Measurements from ENCODE around the gene JAK3. TPM values are rescaled to one million over a fixed set of nuclear protein-coding genes. Genes with fewer than 3 reads are reported as not detected.
"Not testable (repeated sequence)": the region's sequence is repeated elsewhere in the genome, so short reads cannot be mapped to it uniquely, and the experiment has no call there.

The JAK3 gene
- total RNA-seq, 1 donor from 2014 or later = 10.8 TPM

DNA sequence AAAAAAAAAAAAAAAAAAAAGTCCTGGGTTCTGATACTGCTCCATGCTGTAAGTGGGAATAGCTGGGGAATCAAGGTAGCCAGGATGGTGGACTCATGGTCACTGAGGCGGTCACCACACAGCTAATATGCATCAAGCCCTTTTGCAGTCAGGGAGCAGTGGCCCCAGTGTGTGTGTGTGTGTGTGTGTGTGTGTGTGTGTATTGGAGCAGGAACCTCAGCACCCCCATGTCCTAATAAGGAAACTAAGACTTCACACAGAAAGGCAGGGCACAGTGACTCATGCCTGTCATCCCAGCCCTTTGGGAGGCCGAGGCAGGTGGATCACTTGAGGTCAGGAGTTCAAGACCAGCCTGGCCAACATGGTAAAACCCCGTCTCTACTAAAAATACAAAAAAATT lies 40.8 kb downstream of the JAK3 start:
- Histone ChIP-seq H3K4me3 (no peak overlapping the region), H3K4me1 (no peaks in the 10 kb centered on the region), H3K27ac (no peak overlapping the region), H3K27me3 (no peaks in the 10 kb centered on the region), H3K9me3 (no peaks in the 10 kb centered on the region), H3K36me3 (no peaks in the 10 kb centered on the region)
- no peak for DNase-seq (ENCODE audit: extremely low spot score in 2 of 2)
- TF ChIP-seq POLR2AphosphoS5 (IDR thresholded peaks at IDR 0.05; ENCODE audit: insufficient read depth in 1 of 2, low read depth in 1 of 2) (no peak), POLR2A (IDR thresholded peaks at IDR 0.05) (no peak)
- TF ChIP-seq, protein P1, sequence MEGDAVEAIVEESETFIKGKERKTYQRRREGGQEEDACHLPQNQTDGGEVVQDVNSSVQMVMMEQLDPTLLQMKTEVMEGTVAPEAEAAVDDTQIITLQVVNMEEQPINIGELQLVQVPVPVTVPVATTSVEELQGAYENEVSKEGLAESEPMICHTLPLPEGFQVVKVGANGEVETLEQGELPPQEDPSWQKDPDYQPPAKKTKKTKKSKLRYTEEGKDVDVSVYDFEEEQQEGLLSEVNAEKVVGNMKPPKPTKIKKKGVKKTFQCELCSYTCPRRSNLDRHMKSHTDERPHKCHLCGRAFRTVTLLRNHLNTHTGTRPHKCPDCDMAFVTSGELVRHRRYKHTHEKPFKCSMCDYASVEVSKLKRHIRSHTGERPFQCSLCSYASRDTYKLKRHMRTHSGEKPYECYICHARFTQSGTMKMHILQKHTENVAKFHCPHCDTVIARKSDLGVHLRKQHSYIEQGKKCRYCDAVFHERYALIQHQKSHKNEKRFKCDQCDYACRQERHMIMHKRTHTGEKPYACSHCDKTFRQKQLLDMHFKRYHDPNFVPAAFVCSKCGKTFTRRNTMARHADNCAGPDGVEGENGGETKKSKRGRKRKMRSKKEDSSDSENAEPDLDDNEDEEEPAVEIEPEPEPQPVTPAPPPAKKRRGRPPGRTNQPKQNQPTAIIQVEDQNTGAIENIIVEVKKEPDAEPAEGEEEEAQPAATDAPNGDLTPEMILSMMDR (IDR thresholded peaks at IDR 0.05) = no peak
- intact Hi-C loops (cut with DNase I) = no loop called here

DNA sequence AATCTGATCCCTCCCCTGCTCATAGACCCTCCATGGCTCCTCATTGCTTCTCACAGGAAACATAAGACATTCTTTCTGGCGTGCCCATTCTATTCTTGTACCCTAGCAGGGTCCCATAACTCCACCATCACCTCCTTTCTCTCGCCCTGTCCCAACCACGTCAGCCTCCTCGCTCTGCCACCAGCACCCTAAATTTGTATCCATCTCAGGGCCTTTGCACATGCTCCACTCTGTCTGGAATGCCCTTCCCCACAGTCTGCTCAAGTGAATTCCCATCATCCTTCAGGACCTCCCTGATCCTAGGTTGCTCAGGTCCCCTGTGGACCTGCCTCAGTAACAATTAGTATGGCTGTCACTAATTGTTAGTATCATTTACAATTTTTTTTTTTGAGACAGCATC lies 42.4 kb downstream of the JAK3 start:
- H3K27me3 ChIP-seq = no peaks in the 10 kb centered on the region
- intact Hi-C loops (cut with DNase I) = no loop called here
- DNase-seq (ENCODE audit: extremely low spot score in 2 of 2) = no peak
- H3K27ac ChIP-seq = no peak overlapping the region
- TF ChIP-seq, protein P1 (IDR thresholded peaks at IDR 0.05) = no peak
- no peak for TF ChIP-seq POLR2A (IDR thresholded peaks at IDR 0.05)
- TF ChIP-seq POLR2AphosphoS5 (IDR thresholded peaks at IDR 0.05; ENCODE audit: insufficient read depth in 1 of 2, low read depth in 1 of 2) = no peak
- H3K9me3 ChIP-seq = no peaks in the 10 kb centered on the region
- H3K4me1 ChIP-seq = no peaks in the 10 kb centered on the region
- no peaks in the 10 kb centered on the region for H3K36me3 ChIP-seq
- H3K4me3 ChIP-seq = no peak overlapping the region

DNA sequence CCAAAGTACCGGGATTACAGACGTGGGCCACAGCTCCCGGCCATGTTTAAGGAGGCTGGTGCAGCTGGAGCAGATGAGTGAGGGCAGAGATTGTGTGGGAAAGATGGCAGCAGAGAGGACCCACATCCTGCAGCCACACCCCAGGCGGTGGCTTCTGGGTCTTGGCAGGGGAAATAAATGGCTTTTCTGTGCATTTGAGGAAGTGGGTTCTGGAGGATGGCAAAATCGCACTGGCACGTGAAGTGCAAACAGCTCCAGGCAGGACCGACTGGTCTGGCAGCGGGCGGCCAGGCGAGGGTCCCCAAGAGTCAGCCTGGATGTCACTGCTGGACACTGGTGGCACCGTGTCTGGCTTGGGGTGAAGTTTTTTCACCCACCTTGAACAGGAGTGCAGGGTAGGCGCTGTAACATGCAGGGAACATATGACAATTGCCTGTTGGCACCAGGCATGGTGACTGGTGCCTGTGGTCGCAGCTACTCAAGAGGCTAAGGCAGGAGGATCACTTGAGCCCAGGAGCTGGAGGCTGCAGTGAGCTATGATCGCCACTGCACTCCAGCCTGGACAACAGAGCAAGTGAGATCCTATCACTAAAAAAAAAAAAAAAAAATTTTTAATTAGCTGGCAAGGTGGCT lies 44.4 kb downstream of the JAK3 start:
- no peaks in the 10 kb centered on the region for H3K4me1 ChIP-seq
- H3K36me3 ChIP-seq = no peaks in the 10 kb centered on the region
- intact Hi-C loops (cut with DNase I) = no loop called here
- H3K9me3 ChIP-seq = no peaks in the 10 kb centered on the region
- no peak for DNase-seq (ENCODE audit: extremely low spot score in 2 of 2)
- H3K4me3 ChIP-seq = no peak overlapping the region
- no peaks in the 10 kb centered on the region for H3K27me3 ChIP-seq
- TF ChIP-seq, protein P1 (IDR thresholded peaks at IDR 0.05) = no peak
- TF ChIP-seq POLR2AphosphoS5 (IDR thresholded peaks at IDR 0.05; ENCODE audit: insufficient read depth in 1 of 2, low read depth in 1 of 2) (no peak), POLR2A (IDR thresholded peaks at IDR 0.05) (no peak)
- no peak overlapping the region for H3K27ac ChIP-seq

DNA sequence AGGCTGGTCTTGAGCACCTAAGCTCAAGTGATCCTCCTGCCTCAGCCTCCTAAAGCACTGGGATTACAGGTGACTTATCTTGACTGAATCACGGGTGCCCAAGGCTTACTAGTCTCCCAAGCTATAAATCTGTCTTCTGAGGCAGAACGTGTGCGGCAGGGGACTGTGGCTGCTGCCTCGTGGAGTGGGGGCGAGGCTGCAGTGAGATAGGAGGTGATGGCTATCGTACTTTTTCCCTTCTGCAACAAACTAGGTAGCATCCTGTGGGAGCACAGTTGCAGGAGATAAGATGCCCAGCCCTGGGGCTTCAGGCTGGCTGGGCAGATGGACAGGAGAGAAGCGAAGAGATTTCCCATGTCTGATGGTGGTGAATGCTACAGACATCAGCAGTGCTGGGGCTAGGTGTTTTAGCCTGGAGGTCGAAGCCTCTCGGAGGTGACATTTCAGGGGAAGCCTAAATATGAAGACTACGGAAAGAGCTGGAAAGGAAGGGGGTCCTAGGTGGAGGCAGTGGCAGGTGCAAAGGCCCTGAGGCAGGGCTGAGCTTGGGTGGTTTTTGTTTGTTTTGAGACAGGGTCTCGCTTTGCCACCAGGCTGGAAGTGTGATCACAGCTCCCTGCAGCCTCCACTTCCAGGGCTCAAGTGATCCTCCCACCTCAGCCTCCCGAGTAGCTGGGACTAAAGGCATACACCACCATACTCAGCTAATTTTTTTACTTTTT lies 45.5 kb downstream of the JAK3 start:
- no peak overlapping the region for H3K4me3 ChIP-seq
- TF ChIP-seq, protein P1 (IDR thresholded peaks at IDR 0.05) = no peak
- TF ChIP-seq POLR2AphosphoS5 (IDR thresholded peaks at IDR 0.05; ENCODE audit: insufficient read depth in 1 of 2, low read depth in 1 of 2) = no peak
- TF ChIP-seq POLR2A (IDR thresholded peaks at IDR 0.05) = no peak
- no peaks in the 10 kb centered on the region for H3K27me3 ChIP-seq
- no peaks in the 10 kb centered on the region for H3K36me3 ChIP-seq
- DNase-seq (ENCODE audit: extremely low spot score in 2 of 2) = no peak
- intact Hi-C loops (cut with DNase I) = no loop called here
- no peak overlapping the region for H3K27ac ChIP-seq
- no peaks in the 10 kb centered on the region for H3K4me1 ChIP-seq
- no peaks in the 10 kb centered on the region for H3K9me3 ChIP-seq

DNA sequence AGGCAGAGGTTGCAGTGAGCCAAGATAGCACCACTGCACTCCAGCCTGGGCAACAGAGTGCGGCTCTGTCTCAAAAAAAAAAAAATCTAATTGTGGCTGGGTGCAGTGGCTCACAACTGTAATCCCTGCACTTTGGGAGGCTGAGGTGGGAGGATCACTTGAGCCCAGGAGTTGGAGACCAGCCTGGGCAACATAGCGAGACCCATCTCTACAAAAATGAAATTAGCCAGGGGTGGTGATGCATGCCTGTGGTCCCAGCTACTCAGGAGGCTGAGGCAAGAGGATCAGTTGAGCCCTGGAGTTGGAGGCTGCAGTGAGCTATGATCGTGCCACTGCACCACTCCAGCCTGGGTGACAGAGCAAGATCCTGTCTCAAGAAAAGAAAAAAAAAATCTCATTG lies 49.2 kb downstream of the JAK3 start:
- H3K27me3 ChIP-seq; H3K4me3 ChIP-seq; DNase-seq (ENCODE audit: extremely low spot score in 2 of 2); H3K4me1 ChIP-seq; H3K27ac ChIP-seq; H3K36me3 ChIP-seq; H3K9me3 ChIP-seq; intact Hi-C loops (cut with DNase I): not testable (repeated sequence)

Data from vagina (tissue), 2 donors.